SK-N-MC (cell line): ENCODE data around the gene DPEP3.

Experiments
- DNase-seq: peaks from one replicate; pipeline ENCODE4 v3.0.0-alpha.2; 2011; ENCODE audit warnings: low read depth, low spot score
- H3K27ac ChIP-seq: fragments of 200-600 bp; sonication (generic); 2 replicates; pipeline ENCODE4 v1.5.1; 2016; ENCODE audit warnings: mixed run types
- H3K36me3 ChIP-seq: fragments of 200-600 bp; sonication (generic); 2 replicates; pipeline ENCODE4 v1.6.1; 2017; ENCODE audit warnings: antibody characterized with exemption, low read length, mixed read lengths; ENCODE audit not compliant: insufficient read depth
- H3K4me3 ChIP-seq: fragments of 200-600 bp; sonication (generic); 2 replicates; pipeline ENCODE4 v1.5.1; 2016
- H3K9ac ChIP-seq: fragments of 200-600 bp; sonication (generic); 2 replicates; pipeline ENCODE4 v1.8.0; 2017; ENCODE audit warnings: mixed run types, mixed read lengths; ENCODE audit not compliant: insufficient read length
- H3K9me3 ChIP-seq: fragments of 200-600 bp; sonication (generic); 2 replicates; pipeline ENCODE4 v1.6.1; 2017; ENCODE audit warnings: low read depth, mild to moderate bottlenecking, antibody characterized with exemption, low read length, moderate library complexity, mixed read lengths
- EZH2 ChIP-seq: fragments of 200-600 bp; sonication (generic); IDR thresholded peaks from one replicate; pipeline ENCODE4 v1.6.1; 2017; ENCODE audit warnings: antibody characterized with exemption
- FOXP2 ChIP-seq: optimal IDR thresholded peaks from 2 replicates; pipeline ENCODE3; 2011; ENCODE audit warnings: mild to moderate bottlenecking, moderate library complexity; ENCODE audit not compliant: insufficient read depth; ENCODE audit errors: extremely low read length, control extremely low read depth
- POLR2AphosphoS5 ChIP-seq: IDR thresholded peaks from 2 replicates; pipeline ENCODE4 v1.6.1; 2012; ENCODE audit warnings: mild to moderate bottlenecking, low read depth, low read length, borderline replicate concordance

The DPEP3 gene

GRCh38 chr16:67953641-67954375 is 26.5 kb downstream of the DPEP3 start:
- no peaks in the 10 kb centered on the region for H3K36me3 ChIP-seq
- TF ChIP-seq POLR2AphosphoS5 (no peak), FOXP2 (no peak), EZH2 (no peak)
- no peak overlapping the region for H3K4me3 ChIP-seq
- H3K9me3 ChIP-seq, result no peaks in the 10 kb centered on the region
- DNase-seq, result no peak
- no peak overlapping the region for H3K9ac ChIP-seq
- H3K27ac ChIP-seq, result no peak overlapping the region

DNA sequence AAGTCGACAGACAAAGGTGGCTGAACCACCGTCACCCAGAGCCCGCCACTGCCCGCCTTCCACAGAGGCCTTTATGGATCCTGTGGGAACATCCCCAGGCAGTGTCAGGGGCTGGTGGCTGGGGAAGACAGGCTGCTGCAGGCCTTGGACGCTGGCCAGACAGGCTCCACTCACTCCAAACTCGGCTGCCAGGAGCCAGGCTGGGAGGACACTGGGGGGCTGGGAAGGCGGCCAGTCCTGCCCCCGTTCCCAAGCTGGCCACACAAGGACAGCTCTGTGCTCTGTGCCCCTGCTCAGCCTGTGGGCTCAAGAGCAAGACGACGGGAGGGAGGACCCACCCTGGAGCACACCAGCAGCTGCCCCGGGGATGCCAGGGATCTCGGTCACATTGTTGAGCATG is 28.8 kb downstream of the DPEP3 start:
- Histone ChIP-seq H3K4me3 (no peak overlapping the region), H3K9me3 (no peaks in the 10 kb centered on the region), H3K9ac (no peak overlapping the region), H3K36me3 (no peaks in the 10 kb centered on the region), H3K27ac (no peak overlapping the region)
- TF ChIP-seq FOXP2 (no peak), POLR2AphosphoS5 (no peak), EZH2 (no peak)
- DNase-seq, result no peak

DNA sequence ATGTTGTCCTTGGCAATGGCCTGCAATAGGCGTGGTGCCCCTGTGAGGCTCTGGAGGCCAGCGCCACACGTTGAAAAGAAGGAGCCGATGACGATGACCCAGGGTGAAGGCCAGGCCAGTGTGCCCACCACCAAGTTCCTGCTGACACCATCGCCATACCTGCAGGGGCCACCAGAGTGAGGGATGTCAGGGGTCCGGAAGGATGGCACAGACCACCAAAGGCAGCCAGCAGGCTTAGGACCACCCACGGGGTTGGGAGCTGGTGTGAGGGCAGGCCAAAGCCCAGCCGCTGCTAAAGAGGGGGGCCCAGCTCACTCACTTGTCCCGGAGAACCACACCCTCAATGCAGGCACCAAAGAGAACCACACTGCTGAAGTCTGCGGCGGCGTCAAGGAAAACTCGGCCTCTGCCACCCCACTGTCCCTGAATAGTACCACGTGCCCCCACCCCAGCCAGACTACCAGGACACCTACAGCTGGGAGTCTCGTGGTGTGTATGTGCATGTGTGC is 29.9 kb downstream of the DPEP3 start:
- Histone ChIP-seq H3K4me3 (no peak overlapping the region), H3K36me3 (no peaks in the 10 kb centered on the region), H3K9me3 (no peaks in the 10 kb centered on the region), H3K9ac (no peak overlapping the region), H3K27ac (no peak overlapping the region)
- TF ChIP-seq FOXP2 (no peak), POLR2AphosphoS5 (no peak), EZH2 (no peak)
- DNase-seq, result no peak

DNA sequence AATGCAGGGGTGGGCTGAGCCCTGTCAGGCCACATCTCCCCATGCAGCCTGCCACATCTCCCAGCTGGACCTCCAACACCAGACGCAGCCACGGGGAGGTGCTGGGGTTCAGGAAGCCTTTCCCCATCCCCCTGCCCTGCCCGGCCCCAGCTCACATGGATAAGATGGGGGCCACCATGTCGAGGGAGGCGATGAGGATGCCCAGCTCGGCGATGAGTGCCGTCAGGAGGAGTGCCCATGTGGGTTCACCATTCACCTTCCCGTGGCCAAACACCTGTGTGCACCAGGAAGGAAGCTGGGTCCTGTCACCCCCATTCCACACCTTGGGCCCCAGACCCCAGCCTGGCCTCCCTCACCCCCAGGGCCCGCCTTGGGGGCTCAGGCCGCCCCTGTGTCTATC is 30.7 kb downstream of the DPEP3 start:
- Histone ChIP-seq H3K9ac (no peak overlapping the region), H3K27ac (no peak overlapping the region), H3K4me3 (no peak overlapping the region), H3K9me3 (no peaks in the 10 kb centered on the region), H3K36me3 (no peaks in the 10 kb centered on the region)
- TF ChIP-seq POLR2AphosphoS5, result no peak
- no peak for TF ChIP-seq EZH2
- no peak for DNase-seq

- no peak for DNase-seq
- Histone ChIP-seq H3K9ac (no peak overlapping the region), H3K36me3 (no peaks in the 10 kb centered on the region), H3K4me3 (no peak overlapping the region), H3K9me3 (no peaks in the 10 kb centered on the region), H3K27ac (no peak overlapping the region)
- TF ChIP-seq EZH2 (no peak), POLR2AphosphoS5 (no peak), FOXP2 (no peak)
These were observed 32.3 kb downstream of the DPEP3 start for GRCh38 chr16:67948015-67948414.

DNA sequence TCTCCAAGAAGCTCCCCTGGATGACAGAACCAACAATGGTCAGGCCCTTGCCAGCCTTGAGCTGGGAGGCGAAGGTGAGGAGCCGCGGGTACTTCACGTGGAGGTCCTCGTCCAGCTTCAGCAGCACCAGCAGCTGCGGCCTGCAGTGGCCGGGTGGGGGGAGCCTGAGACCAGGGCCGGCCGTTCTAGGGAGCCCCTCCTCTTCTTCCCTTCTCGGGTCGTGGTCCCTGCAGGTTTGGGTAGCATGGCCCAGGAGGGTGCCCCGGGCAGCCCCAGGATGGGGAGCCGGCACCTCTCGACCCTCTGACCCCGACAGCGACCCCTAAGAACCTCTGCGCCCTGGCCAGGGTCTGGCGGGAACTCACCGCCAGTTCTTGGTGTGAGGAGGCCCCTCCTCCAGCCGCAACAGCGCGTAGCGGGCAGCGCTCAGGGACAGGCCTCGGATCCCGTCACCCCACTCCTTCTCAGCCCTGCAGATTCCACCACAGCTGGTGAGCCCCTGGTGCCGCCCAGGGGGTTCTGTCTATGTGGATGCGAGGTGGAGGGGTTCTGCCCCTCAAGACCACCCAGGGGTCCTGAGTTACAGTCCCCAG is 33.2 kb downstream of the DPEP3 start:
- Histone ChIP-seq H3K9me3 (no peaks in the 10 kb centered on the region), H3K9ac (no peak overlapping the region), H3K4me3 (no peak overlapping the region), H3K36me3 (no peaks in the 10 kb centered on the region), H3K27ac (no peak overlapping the region)
- no peak for DNase-seq
- TF ChIP-seq FOXP2, result no peak
- TF ChIP-seq EZH2, result no peak
- no peak for TF ChIP-seq POLR2AphosphoS5

GRCh38 chr16:67946128-67946569 is 34.1 kb downstream of the DPEP3 start:
- H3K27ac ChIP-seq, result no peak overlapping the region
- H3K9ac ChIP-seq, result no peak overlapping the region
- H3K9me3 ChIP-seq, result no peaks in the 10 kb centered on the region
- TF ChIP-seq FOXP2 (no peak), POLR2AphosphoS5 (no peak), EZH2 (no peak)
- no peak overlapping the region for H3K4me3 ChIP-seq
- DNase-seq, result no peak
- no peaks in the 10 kb centered on the region for H3K36me3 ChIP-seq

- Histone ChIP-seq H3K4me3 (no peak overlapping the region), H3K36me3 (no peaks in the 10 kb centered on the region), H3K9ac (no peak overlapping the region), H3K9me3 (no peaks in the 10 kb centered on the region), H3K27ac (no peak overlapping the region)
- no peak for DNase-seq
- TF ChIP-seq FOXP2 (no peak), EZH2 (no peak), POLR2AphosphoS5 (no peak)
These were observed 34.8 kb downstream of the DPEP3 start for GRCh38 chr16:67945392-67945933.
